ENCODE measurements around the gene RASGRP2.

The RASGRP2 gene

GRCh38 chr11:64734811-64735724 lies 8.9 kb downstream of the RASGRP2 start:
- Mint-ChIP-seq H3K27ac (peak overlapping the region; percentile 49), H3K36me3 (peaks cover 65% of the 10 kb centered on the region), H3K9me3 (no peaks in the 10 kb centered on the region), H3K27me3 (no peaks in the 10 kb centered on the region), H3K4me1 (peaks cover 27% of the 10 kb centered on the region), H3K4me3 (no peak overlapping the region)
- CTCF ChIA-PET, result interaction anchor here (0.6 to 2.4 kb wide), 2 partner anchors 9 to 26 kb away, joined by 3 to 10 read pairs; partner anchors contain the start of gene RASGRP2
- no peak for DNase-seq

GRCh38 chr11:64731601-64732000 lies 12.3 kb downstream of the RASGRP2 start:
- CTCF ChIA-PET, result no interaction called here
- peak overlapping the region; percentile 19 for H3K27ac Mint-ChIP-seq
- no peak overlapping the region for H3K4me3 Mint-ChIP-seq
- no peak for DNase-seq
- no peaks in the 10 kb centered on the region for H3K27me3 Mint-ChIP-seq
- H3K36me3 Mint-ChIP-seq, result peaks cover 65% of the 10 kb centered on the region
- no peaks in the 10 kb centered on the region for H3K9me3 Mint-ChIP-seq
- H3K4me1 Mint-ChIP-seq, result peaks cover 20% of the 10 kb centered on the region

GRCh38 chr11:64729851-64730382 lies 14.0 kb downstream of the RASGRP2 start:
- no peaks in the 10 kb centered on the region for H3K27me3 Mint-ChIP-seq
- peaks cover 18% of the 10 kb centered on the region for H3K4me1 Mint-ChIP-seq
- no peak overlapping the region for H3K4me3 Mint-ChIP-seq
- H3K27ac Mint-ChIP-seq, result no peak overlapping the region
- peaks cover 55% of the 10 kb centered on the region for H3K36me3 Mint-ChIP-seq
- no peaks in the 10 kb centered on the region for H3K9me3 Mint-ChIP-seq
- CTCF ChIA-PET, result no interaction called here
- DNase-seq, result no peak

GRCh38 chr11:64728757-64729365 lies 15.1 kb downstream of the RASGRP2 start:
- no peaks in the 10 kb centered on the region for H3K9me3 Mint-ChIP-seq
- CTCF ChIA-PET, result no interaction called here
- H3K27me3 Mint-ChIP-seq, result no peaks in the 10 kb centered on the region
- DNase-seq, result no peak
- peaks cover 49% of the 10 kb centered on the region for H3K36me3 Mint-ChIP-seq
- no peak overlapping the region for H3K27ac Mint-ChIP-seq
- H3K4me3 Mint-ChIP-seq, result no peak overlapping the region
- peaks cover 23% of the 10 kb centered on the region for H3K4me1 Mint-ChIP-seq

- H3K27ac Mint-ChIP-seq, result no peak overlapping the region
Observed at GRCh38 chr11:64726867-64727530, 16.9 kb downstream of the RASGRP2 start.

GRCh38 chr11:64726211-64726641 lies 17.7 kb downstream of the RASGRP2 start:
- peaks cover 23% of the 10 kb centered on the region for H3K4me1 Mint-ChIP-seq
- H3K36me3 Mint-ChIP-seq, result peaks cover 34% of the 10 kb centered on the region
- DNase-seq, result no peak
- CTCF ChIA-PET, result interaction anchor here (0.9 to 1.7 kb wide), 2 partner anchors 15 to 38 kb away, joined by 3 to 4 read pairs; no protein-coding TSS in a partner anchor
- no peak overlapping the region for H3K27ac Mint-ChIP-seq
- H3K4me3 Mint-ChIP-seq, result no peak overlapping the region
- no peaks in the 10 kb centered on the region for H3K9me3 Mint-ChIP-seq
- peaks cover 20% of the 10 kb centered on the region for H3K27me3 Mint-ChIP-seq

More at GRCh38 chr11:64726867-64727530, 16.9 kb downstream of the RASGRP2 start:
- Mint-ChIP-seq H3K4me1 (peaks cover 27% of the 10 kb centered on the region), H3K27me3 (peaks cover 13% of the 10 kb centered on the region), H3K9me3 (no peaks in the 10 kb centered on the region), H3K4me3 (no peak overlapping the region), H3K36me3 (peaks cover 42% of the 10 kb centered on the region)
- DNase-seq, result no peak
- CTCF ChIA-PET, result interaction anchor here (0.9 to 1.7 kb wide), 2 partner anchors 38 to 76 kb away, joined by 3 to 4 read pairs; no protein-coding TSS in a partner anchor

GRCh38 chr11:64724863-64725532 lies 18.9 kb downstream of the RASGRP2 start:
- H3K27me3 Mint-ChIP-seq, result peaks cover 33% of the 10 kb centered on the region

GRCh38 chr11:64723907-64724862 lies 19.8 kb downstream of the RASGRP2 start:
- H3K4me3 Mint-ChIP-seq, result peak overlapping the region; percentile 65
- peaks cover 40% of the 10 kb centered on the region for H3K27me3 Mint-ChIP-seq
- DNase-seq, result no peak
- H3K4me1 Mint-ChIP-seq, result peaks cover 20% of the 10 kb centered on the region
- H3K27ac Mint-ChIP-seq, result peak overlapping the region; percentile 14
- no peaks in the 10 kb centered on the region for H3K9me3 Mint-ChIP-seq
- peaks cover 20% of the 10 kb centered on the region for H3K36me3 Mint-ChIP-seq
- CTCF ChIA-PET, result no interaction called here

More at GRCh38 chr11:64724863-64725532, 18.9 kb downstream of the RASGRP2 start:
- Mint-ChIP-seq H3K36me3 (peaks cover 24% of the 10 kb centered on the region), H3K9me3 (no peaks in the 10 kb centered on the region), H3K27ac (peak overlapping the region; percentile 65), H3K4me1 (peaks cover 20% of the 10 kb centered on the region), H3K4me3 (no peak overlapping the region)
- DNase-seq, result no peak
- CTCF ChIA-PET, result interaction anchor here (0.9 kb wide), 1 partner anchor 16 kb away, joined by 3 read pairs; no protein-coding TSS in a partner anchor

GRCh38 chr11:64723117-64723906 lies 20.6 kb downstream of the RASGRP2 start, which contains the start of gene NRXN2:
NRXN2 (minus strand) TSS chr11:64723197; CDS start chr11:64713699, 9,498 bp downstream.
- Mint-ChIP-seq H3K4me1 (peaks cover 20% of the 10 kb centered on the region), H3K36me3 (peaks cover 15% of the 10 kb centered on the region), H3K4me3 (peak within 1 kb of the TSS; percentile 65), H3K27ac (no peak within 1 kb of the TSS), H3K9me3 (no peaks in the 10 kb centered on the region), H3K27me3 (peaks cover 47% of the 10 kb centered on the region)
- CTCF ChIA-PET, result no interaction called here
- DNase-seq, result peak; percentile 91

- no peak overlapping the region for H3K27ac Mint-ChIP-seq
- CTCF ChIA-PET, result interaction anchor here (0.6 to 1.5 kb wide), 4 partner anchors 17 to 165 kb away, joined by 3 to 4 read pairs (median 3); partner anchors contain the start of gene RASGRP2
- peaks cover 8% of the 10 kb centered on the region for H3K36me3 Mint-ChIP-seq
- no peak overlapping the region for H3K4me3 Mint-ChIP-seq
- H3K4me1 Mint-ChIP-seq, result peaks cover 20% of the 10 kb centered on the region
- DNase-seq, result no peak
- H3K9me3 Mint-ChIP-seq, result no peaks in the 10 kb centered on the region
- H3K27me3 Mint-ChIP-seq, result peaks cover 56% of the 10 kb centered on the region
Observed at GRCh38 chr11:64722141-64723065, 21.5 kb downstream of the RASGRP2 start.

GRCh38 chr11:64721359-64721699 lies 22.6 kb downstream of the RASGRP2 start:
- Mint-ChIP-seq H3K9me3 (no peaks in the 10 kb centered on the region), H3K27me3 (peaks cover 66% of the 10 kb centered on the region), H3K4me3 (no peak overlapping the region), H3K27ac (no peak overlapping the region), H3K4me1 (peaks cover 20% of the 10 kb centered on the region), H3K36me3 (no peaks in the 10 kb centered on the region)
- CTCF ChIA-PET, result interaction anchor here (0.7 to 1.5 kb wide), 2 partner anchors 18 to 32 kb away, joined by 3 to 4 read pairs; no protein-coding TSS in a partner anchor
- no peak for DNase-seq

All from activated naive CD4-positive, alpha-beta T cell treated with anti-CD3 and anti-CD28 coated beads, Interleukin-2, amount 10 ng/mL, durations not matched to agents 7 days and 5 days (primary cell).